C4-2B (cell line): ENCODE measurements around the gene XPNPEP2.

Source experiments
- ZFX ChIP-seq: fragments of 450-650 bp; IDR thresholded peaks from 2 replicates; pipeline ENCODE4 v1.6.1; 2017
- TF ChIP-seq, protein P1 (sequence below): fragments of 450-650 bp; conservative IDR thresholded peaks from 2 replicates; pipeline ENCODE4 v1.5.1; 2017; ENCODE audit warnings: mild to moderate bottlenecking

DNA sequence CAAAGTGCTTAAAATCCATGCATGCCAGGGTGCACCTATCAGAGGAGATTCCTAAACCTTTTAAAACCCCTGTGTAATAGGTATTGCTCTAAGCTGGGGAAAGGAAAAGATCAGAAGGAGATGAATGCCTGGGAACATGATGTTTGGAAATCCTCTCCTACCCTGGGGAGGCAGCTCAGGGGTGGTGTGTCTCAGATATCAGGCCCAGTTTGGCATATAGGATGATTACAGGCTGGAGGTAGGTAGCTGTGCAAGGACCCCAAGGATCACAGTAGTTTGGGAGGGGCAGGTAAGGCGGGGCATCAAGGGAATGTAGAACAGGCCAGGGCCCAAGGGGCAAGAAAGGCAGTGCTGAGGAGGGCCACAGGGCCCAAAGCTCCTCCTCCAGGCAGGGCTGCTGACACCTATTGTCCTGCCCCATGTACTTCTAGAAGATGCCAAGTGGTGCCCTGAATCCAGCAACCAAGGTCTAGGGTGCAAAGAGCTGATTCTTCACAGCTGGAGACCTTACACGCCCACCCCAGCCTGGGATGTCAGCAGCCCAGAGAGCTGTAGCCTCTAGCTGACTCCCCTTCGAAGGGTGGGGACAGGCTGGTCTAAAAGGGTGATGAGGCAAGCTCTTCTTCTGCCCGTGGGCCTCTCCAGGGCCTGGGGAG, 58.6 kb downstream of the XPNPEP2 start:
- TF ChIP-seq, protein P1, sequence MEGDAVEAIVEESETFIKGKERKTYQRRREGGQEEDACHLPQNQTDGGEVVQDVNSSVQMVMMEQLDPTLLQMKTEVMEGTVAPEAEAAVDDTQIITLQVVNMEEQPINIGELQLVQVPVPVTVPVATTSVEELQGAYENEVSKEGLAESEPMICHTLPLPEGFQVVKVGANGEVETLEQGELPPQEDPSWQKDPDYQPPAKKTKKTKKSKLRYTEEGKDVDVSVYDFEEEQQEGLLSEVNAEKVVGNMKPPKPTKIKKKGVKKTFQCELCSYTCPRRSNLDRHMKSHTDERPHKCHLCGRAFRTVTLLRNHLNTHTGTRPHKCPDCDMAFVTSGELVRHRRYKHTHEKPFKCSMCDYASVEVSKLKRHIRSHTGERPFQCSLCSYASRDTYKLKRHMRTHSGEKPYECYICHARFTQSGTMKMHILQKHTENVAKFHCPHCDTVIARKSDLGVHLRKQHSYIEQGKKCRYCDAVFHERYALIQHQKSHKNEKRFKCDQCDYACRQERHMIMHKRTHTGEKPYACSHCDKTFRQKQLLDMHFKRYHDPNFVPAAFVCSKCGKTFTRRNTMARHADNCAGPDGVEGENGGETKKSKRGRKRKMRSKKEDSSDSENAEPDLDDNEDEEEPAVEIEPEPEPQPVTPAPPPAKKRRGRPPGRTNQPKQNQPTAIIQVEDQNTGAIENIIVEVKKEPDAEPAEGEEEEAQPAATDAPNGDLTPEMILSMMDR = no peak
- TF ChIP-seq ZFX = no peak
